ENCODE measurements around the gene ZNF678. TPM values are rescaled to one million over a fixed set of nuclear protein-coding genes. Genes with fewer than 3 reads are reported as not detected.
"Not testable (repeated sequence)": the region's sequence is repeated elsewhere in the genome, so short reads cannot be mapped to it uniquely, and the experiment has no call there.

ZNF678 gene
- total RNA-seq, 1 donor from 2014 or later = 19.5 TPM

DNA sequence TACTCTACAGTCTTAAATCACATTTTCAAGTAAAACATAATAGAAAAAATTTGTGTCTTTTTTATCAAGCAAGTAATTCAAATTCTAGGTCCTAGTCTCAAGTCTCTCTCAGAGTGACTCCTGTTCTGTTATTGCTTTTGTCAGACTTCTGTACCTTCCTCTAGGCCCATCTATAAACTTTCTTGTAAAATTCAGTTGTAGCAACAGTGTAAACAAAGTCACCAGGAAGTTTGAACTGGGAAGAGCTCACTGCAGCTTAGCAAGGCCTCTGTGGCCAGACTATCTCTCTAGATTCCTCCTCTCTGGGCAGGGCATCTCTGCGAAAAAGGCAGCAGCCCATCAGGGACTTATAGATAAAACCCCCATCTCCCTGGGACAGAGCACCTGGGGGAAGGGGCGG, 13.5 kb upstream of the ZNF678 start:
- Mint-ChIP-seq H3K4me1 (ENCODE audit: unreplicated experiment) (peaks cover 4% of the 10 kb centered on the region), H3K27ac (ENCODE audit: unreplicated experiment) (no peak overlapping the region), H3K36me3 (ENCODE audit: low read depth, unreplicated experiment) (peaks cover 12% of the 10 kb centered on the region), H3K9me3 (ENCODE audit: unreplicated experiment) (peaks cover 11% of the 10 kb centered on the region), H3K27me3 (ENCODE audit: unreplicated experiment) (peaks cover 11% of the 10 kb centered on the region), H3K4me3 (ENCODE audit: unreplicated experiment) (no peak overlapping the region)
- TF ChIP-seq, protein P1, sequence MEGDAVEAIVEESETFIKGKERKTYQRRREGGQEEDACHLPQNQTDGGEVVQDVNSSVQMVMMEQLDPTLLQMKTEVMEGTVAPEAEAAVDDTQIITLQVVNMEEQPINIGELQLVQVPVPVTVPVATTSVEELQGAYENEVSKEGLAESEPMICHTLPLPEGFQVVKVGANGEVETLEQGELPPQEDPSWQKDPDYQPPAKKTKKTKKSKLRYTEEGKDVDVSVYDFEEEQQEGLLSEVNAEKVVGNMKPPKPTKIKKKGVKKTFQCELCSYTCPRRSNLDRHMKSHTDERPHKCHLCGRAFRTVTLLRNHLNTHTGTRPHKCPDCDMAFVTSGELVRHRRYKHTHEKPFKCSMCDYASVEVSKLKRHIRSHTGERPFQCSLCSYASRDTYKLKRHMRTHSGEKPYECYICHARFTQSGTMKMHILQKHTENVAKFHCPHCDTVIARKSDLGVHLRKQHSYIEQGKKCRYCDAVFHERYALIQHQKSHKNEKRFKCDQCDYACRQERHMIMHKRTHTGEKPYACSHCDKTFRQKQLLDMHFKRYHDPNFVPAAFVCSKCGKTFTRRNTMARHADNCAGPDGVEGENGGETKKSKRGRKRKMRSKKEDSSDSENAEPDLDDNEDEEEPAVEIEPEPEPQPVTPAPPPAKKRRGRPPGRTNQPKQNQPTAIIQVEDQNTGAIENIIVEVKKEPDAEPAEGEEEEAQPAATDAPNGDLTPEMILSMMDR (IDR thresholded peaks at IDR 0.05; ENCODE audit: unreplicated experiment) = no peak
- no peak for DNase-seq (ENCODE audit: low spot score)

DNA sequence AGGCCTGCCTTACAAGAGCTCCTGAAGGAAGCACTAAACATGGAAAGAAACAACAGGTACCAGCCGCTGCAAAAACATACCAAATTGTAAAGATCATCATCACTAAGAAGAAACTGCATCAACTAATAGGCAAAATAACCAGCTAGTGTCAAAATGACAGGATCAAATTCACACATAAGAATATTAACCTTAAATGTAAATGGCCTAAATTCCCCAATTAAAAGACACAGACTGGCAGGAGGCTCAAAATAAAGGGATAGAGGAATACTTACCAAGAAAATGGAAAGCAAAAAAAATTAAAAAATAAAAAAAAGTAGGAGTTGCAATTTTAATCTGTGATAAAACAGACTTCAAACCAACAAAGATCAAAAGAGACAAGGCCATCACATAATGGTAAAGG, 11.5 kb upstream of the ZNF678 start:
- H3K4me1 Mint-ChIP-seq (ENCODE audit: unreplicated experiment); H3K27me3 Mint-ChIP-seq (ENCODE audit: unreplicated experiment); H3K27ac Mint-ChIP-seq (ENCODE audit: unreplicated experiment); H3K4me3 Mint-ChIP-seq (ENCODE audit: unreplicated experiment); DNase-seq (ENCODE audit: low spot score); H3K36me3 Mint-ChIP-seq (ENCODE audit: low read depth, unreplicated experiment): not testable (repeated sequence)
- peaks cover 11% of the 10 kb centered on the region for H3K9me3 Mint-ChIP-seq (ENCODE audit: unreplicated experiment)

DNA sequence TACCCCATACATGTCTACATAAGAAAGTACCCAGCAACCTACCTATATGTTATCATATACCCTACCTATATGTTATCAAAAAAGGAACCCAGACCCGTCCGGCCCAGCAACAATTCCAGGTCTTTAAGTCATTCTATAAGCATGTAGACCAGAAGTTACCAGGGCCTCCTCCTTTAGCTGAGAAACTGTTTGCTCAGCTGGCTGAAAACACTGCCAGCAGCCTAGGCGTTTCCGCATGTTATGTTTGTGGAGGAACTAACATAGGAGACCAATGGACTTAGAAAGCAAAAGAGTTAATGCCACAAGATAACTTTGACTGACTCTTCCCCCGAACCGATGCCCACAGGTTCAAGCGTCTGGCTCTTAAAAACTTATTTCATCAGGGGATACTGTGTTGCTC, 7.1 kb upstream of the ZNF678 start:
- peaks cover 13% of the 10 kb centered on the region for H3K36me3 Mint-ChIP-seq (ENCODE audit: low read depth, unreplicated experiment)
- peaks cover 10% of the 10 kb centered on the region for H3K27me3 Mint-ChIP-seq (ENCODE audit: unreplicated experiment)
- no peak for DNase-seq (ENCODE audit: low spot score)
- H3K27ac Mint-ChIP-seq (ENCODE audit: unreplicated experiment) = no peak overlapping the region
- H3K4me1 Mint-ChIP-seq (ENCODE audit: unreplicated experiment) = no peaks in the 10 kb centered on the region
- TF ChIP-seq, protein P1 (IDR thresholded peaks at IDR 0.05; ENCODE audit: unreplicated experiment) = no peak
- no peak overlapping the region for H3K4me3 Mint-ChIP-seq (ENCODE audit: unreplicated experiment)
- peaks cover 11% of the 10 kb centered on the region for H3K9me3 Mint-ChIP-seq (ENCODE audit: unreplicated experiment)

DNA sequence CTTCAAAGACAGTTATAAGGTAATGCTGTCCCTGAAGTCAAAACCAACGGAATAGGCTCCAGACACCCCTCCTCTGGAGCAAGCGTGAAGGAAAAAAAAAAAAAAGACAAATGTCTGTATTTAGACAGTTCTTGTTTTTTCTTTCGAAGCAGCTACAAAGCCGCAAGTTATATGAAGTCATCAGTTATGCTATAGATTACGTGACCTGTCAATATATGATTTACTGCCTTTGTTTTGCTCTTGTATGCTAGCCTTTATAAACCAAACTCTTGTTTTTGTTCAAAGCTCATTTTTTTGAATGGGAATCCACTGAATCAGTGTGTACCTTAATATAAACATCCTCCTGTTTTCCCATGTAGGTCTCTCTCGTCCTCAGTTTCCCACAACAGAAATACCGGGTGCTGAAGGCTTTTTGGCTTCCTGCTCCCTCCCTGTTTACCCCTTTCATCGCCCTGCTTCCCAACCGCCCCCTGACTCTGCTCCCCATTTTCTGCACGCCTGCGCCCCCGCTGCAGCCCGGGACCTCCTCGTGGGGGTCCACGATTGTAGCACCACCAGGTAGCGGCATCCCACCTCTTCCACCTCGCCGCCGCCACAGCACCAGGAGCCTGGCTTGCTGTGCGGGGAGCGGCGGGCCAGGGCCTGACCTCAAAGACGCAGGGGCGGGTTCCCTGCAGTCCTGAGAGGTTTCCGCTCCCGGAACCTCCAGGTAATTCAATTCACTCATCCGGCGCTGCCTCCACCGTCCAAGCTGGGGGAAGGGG, 5.2 kb upstream of the ZNF678 start:
- Mint-ChIP-seq H3K4me3 (ENCODE audit: unreplicated experiment) (no peak overlapping the region), H3K4me1 (ENCODE audit: unreplicated experiment) (peaks cover 3% of the 10 kb centered on the region), H3K27ac (ENCODE audit: unreplicated experiment) (no peak overlapping the region), H3K36me3 (ENCODE audit: low read depth, unreplicated experiment) (peaks cover 29% of the 10 kb centered on the region), H3K9me3 (ENCODE audit: unreplicated experiment) (peaks cover 7% of the 10 kb centered on the region), H3K27me3 (ENCODE audit: unreplicated experiment) (peaks cover 15% of the 10 kb centered on the region)
- TF ChIP-seq, protein P1 (IDR thresholded peaks at IDR 0.05; ENCODE audit: unreplicated experiment) = no peak
- DNase-seq (ENCODE audit: low spot score) = no peak

DNA sequence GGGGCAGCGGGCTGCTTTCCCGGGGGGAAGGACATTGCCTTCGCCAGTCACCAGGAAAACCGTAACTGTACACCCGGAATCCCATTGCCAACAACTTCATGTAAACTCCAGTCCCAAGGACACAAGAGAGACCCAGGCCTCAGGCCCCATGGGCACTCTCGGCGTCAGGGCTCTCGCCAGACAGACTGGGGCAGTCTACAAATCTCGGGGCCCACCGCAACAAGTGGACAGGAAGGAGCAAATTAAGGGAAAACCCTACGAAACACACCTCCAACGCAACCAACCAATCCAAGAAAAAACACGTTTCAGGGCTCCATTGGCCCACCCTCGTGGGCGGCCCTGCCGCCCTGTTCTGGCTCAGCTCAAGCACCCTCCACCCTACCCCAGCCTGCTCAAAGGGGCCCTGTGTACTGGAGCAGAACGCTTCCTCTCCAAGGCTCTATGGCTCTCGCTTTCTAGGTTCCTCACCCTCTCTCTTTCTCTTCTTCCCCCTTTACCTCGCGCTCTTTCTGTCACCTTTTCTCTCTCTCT, 4.6 kb upstream of the ZNF678 start:
- H3K27ac Mint-ChIP-seq (ENCODE audit: unreplicated experiment) = no peak overlapping the region
- H3K36me3 Mint-ChIP-seq (ENCODE audit: low read depth, unreplicated experiment) = peaks cover 30% of the 10 kb centered on the region
- peaks cover 19% of the 10 kb centered on the region for H3K27me3 Mint-ChIP-seq (ENCODE audit: unreplicated experiment)
- no peak for DNase-seq (ENCODE audit: low spot score)
- peaks cover 3% of the 10 kb centered on the region for H3K4me1 Mint-ChIP-seq (ENCODE audit: unreplicated experiment)
- H3K9me3 Mint-ChIP-seq (ENCODE audit: unreplicated experiment) = peaks cover 8% of the 10 kb centered on the region
- peak overlapping the region; percentile 26 for H3K4me3 Mint-ChIP-seq (ENCODE audit: unreplicated experiment)
- TF ChIP-seq, protein P1 (IDR thresholded peaks at IDR 0.05; ENCODE audit: unreplicated experiment) = no peak

Data from endothelial cell (in vitro differentiated cells).